ENCODE data around the gene OGFOD2. TPM values are rescaled to one million over a fixed set of nuclear protein-coding genes. Genes with fewer than 3 reads are reported as not detected.
A peak's percentile ranks its signal among the peaks of the same experiment; 100 is the strongest.

OGFOD2 gene
- total and polyA plus RNA-seq, 2 of the 13 experiments (the other 11 are each of a cell fraction or from before 2014, with no cell fraction given) = 13.2 to 14.6 TPM

DNA sequence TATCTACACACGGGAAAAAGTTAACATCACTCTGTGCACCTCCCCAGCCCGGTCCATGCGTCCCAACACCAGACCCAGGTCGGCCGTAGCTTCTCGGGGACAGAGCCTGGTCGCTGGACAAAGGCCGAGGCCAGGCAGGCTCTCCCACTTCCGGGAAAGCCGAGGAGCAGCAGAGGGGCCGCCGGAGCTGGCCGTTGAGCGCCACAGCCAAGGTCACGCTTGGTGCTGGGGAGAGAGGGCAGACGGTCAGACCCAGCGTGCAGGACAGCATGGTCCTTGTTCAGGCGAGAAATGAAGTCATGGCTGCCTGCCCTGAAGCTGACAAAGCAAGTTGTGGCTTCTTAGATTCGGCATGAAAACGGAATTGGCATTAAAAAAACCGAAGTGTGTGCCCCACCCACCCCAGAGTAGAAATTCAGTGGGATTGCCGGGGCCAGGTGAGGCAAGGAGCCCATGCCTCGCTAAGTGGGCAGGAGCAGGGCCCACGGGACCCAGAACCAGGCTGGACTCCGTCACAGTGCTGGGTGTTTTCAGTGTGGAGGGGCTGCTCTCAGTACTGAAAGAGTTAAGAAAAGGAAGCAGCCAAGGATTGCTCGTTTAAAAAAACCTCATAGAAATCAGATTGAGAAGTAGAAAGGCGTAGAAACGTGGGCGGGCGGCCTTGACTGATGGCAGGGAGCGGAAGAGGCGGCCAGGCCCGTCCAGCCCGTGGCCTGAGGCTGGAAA lies 9.7 kb downstream of the OGFOD2 start (continued):
- TF ChIP-seq PRPF4 (IDR thresholded peaks at IDR 0.05; ENCODE audit: low read depth, low read length, poor library complexity, severe bottlenecking) = no peak
- TF ChIP-seq, protein P1, sequence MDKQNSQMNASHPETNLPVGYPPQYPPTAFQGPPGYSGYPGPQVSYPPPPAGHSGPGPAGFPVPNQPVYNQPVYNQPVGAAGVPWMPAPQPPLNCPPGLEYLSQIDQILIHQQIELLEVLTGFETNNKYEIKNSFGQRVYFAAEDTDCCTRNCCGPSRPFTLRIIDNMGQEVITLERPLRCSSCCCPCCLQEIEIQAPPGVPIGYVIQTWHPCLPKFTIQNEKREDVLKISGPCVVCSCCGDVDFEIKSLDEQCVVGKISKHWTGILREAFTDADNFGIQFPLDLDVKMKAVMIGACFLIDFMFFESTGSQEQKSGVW (CRISPR knock-in tag; IDR thresholded peaks at IDR 0.05; ENCODE audit: borderline replicate concordance) = no peak
- no peak for TF ChIP-seq EEA1 (CRISPR knock-in tag; IDR thresholded peaks at IDR 0.05; ENCODE audit: borderline replicate concordance)
- TF ChIP-seq, protein P2, sequence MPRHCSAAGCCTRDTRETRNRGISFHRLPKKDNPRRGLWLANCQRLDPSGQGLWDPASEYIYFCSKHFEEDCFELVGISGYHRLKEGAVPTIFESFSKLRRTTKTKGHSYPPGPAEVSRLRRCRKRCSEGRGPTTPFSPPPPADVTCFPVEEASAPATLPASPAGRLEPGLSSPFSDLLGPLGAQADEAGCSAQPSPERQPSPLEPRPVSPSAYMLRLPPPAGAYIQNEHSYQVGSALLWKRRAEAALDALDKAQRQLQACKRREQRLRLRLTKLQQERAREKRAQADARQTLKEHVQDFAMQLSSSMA (CRISPR knock-in tag; IDR thresholded peaks at IDR 0.05) = no peak
- 0 out of 2 replicates have a peak, but pooled peaks have one; percentile 76 for TF ChIP-seq ZNF333 (CRISPR knock-in tag; IDR thresholded peaks at IDR 0.05; ENCODE audit: borderline replicate concordance)
- TF ChIP-seq HNF4A (CRISPR knock-in tag; IDR thresholded peaks at IDR 0.05) = peak; percentile 77
- no peak for TF ChIP-seq SOX6 (IDR thresholded peaks at IDR 0.05)
- TF ChIP-seq SOX6 (CRISPR knock-in tag; IDR thresholded peaks at IDR 0.05) = peak; percentile 74
- TF ChIP-seq, protein P3, sequence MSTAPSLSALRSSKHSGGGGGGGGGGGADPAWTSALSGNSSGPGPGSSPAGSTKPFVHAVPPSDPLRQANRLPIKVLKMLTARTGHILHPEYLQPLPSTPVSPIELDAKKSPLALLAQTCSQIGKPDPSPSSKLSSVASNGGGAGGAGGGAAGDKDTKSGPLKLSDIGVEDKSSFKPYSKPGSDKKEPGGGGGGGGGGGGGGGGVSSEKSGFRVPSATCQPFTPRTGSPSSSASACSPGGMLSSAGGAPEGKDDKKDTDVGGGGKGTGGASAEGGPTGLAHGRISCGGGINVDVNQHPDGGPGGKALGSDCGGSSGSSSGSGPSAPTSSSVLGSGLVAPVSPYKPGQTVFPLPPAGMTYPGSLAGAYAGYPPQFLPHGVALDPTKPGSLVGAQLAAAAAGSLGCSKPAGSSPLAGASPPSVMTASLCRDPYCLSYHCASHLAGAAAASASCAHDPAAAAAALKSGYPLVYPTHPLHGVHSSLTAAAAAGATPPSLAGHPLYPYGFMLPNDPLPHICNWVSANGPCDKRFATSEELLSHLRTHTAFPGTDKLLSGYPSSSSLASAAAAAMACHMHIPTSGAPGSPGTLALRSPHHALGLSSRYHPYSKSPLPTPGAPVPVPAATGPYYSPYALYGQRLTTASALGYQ (CRISPR knock-in tag; IDR thresholded peaks at IDR 0.05) = peak; percentile 25; the same call in 1 of the 2 replicates
- TF ChIP-seq DNMT1 (CRISPR knock-in tag; IDR thresholded peaks at IDR 0.05) = no peak
- peak; percentile 73; the same call in 1 of the 2 replicates for TF ChIP-seq HOXD1 (CRISPR knock-in tag; IDR thresholded peaks at IDR 0.05)
- TF ChIP-seq RAD21 (CRISPR knock-in tag; IDR thresholded peaks at IDR 0.05) = peak; percentile 21; the same call in 1 of the 2 replicates
- no peak for TF ChIP-seq FIP1L1 (IDR thresholded peaks at IDR 0.05; ENCODE audit: borderline replicate concordance, insufficient read depth, low read depth, low read length)
- TF ChIP-seq, protein P4, sequence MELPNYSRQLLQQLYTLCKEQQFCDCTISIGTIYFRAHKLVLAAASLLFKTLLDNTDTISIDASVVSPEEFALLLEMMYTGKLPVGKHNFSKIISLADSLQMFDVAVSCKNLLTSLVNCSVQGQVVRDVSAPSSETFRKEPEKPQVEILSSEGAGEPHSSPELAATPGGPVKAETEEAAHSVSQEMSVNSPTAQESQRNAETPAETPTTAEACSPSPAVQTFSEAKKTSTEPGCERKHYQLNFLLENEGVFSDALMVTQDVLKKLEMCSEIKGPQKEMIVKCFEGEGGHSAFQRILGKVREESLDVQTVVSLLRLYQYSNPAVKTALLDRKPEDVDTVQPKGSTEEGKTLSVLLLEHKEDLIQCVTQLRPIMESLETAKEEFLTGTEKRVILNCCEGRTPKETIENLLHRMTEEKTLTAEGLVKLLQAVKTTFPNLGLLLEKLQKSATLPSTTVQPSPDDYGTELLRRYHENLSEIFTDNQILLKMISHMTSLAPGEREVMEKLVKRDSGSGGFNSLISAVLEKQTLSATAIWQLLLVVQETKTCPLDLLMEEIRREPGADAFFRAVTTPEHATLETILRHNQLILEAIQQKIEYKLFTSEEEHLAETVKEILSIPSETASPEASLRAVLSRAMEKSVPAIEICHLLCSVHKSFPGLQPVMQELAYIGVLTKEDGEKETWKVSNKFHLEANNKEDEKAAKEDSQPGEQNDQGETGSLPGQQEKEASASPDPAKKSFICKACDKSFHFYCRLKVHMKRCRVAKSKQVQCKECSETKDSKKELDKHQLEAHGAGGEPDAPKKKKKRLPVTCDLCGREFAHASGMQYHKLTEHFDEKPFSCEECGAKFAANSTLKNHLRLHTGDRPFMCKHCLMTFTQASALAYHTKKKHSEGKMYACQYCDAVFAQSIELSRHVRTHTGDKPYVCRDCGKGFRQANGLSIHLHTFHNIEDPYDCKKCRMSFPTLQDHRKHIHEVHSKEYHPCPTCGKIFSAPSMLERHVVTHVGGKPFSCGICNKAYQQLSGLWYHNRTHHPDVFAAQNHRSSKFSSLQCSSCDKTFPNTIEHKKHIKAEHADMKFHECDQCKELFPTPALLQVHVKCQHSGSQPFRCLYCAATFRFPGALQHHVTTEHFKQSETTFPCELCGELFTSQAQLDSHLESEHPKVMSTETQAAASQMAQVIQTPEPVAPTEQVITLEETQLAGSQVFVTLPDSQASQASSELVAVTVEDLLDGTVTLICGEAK (IDR thresholded peaks at IDR 0.05) = no peak
- TF ChIP-seq, protein P4 (CRISPR knock-in tag; IDR thresholded peaks at IDR 0.05) = peak; percentile 54; the same call in 1 of the 2 replicates

Measured in HepG2 (cell line).